Adrenal gland (tissue), 12 donors: ENCODE measurements around the gene SLFNL1. TPM values are rescaled to one million over a fixed set of nuclear protein-coding genes. Genes with fewer than 3 reads are reported as not detected.

ENCODE experiments used
- DNase-seq, 7 donors: peaks; one replicate each; pipeline ENCODE4 v3.0.0-alpha.2; 2019 to 2020
- H3K27ac ChIP-seq, 5 donors: fragments of 200-600 bp; sonication (generic) in 4 of 5; 1 replicate in 3 of 5; 2 replicates in 2 of 5; pipeline versions ENCODE4 v1.5.1 to v1.8.0; 2016 to 2020; ENCODE audit warnings: mild to moderate bottlenecking in 1 of 5
- H3K27me3 ChIP-seq: fragments of 200-600 bp; 2 replicates; pipeline ENCODE4 v1.8.0; 2021
- H3K36me3 ChIP-seq, 2 donors: fragments of 200-600 bp; replicated peaks in 1 of 2; 1 replicate in 1 of 2; 2 replicates in 1 of 2; pipeline versions ENCODE4 v1.5.1 to v1.8.0; 2018 to 2022
- H3K4me1 ChIP-seq, 2 donors: fragments of 200-600 bp; replicated peaks in 1 of 2; 1 replicate in 1 of 2; 2 replicates in 1 of 2; pipeline versions ENCODE4 v1.5.1 to v1.8.0; 2018 to 2021
- H3K4me3 ChIP-seq, 4 donors: fragments of 200-600 bp; sonication (generic) in 3 of 4; one replicate each; pipeline ENCODE4 v1.5.1; 2016 to 2018
- H3K9me3 ChIP-seq, 3 donors: fragments of 200-600 bp; sonication (generic) in 1 of 3; replicated peaks in 1 of 3; 1 replicate in 2 of 3; 2 replicates in 1 of 3; pipeline versions ENCODE4 v1.5.1 to v1.8.0; 2016 to 2021
- POLR2A ChIP-seq, 2 donors: fragments of 450-650 bp; IDR thresholded peaks; one replicate each; pipeline ENCODE4 v1.6.1; 2017; ENCODE audit warnings: antibody characterized with exemption in 2 of 2, mild to moderate bottlenecking in 2 of 2, moderate library complexity in 1 of 2
- WGBS, 4 donors: extraction: QIAGEN DNeasy Blood & Tissue Kit in 2 of 4; methylation state at CpG; one replicate each; pipeline versions ENCODE4 v1.1.5 to v1.1.7; 2013 to 2017; 5-methylcytosine and 5-hydroxymethylcytosine counted together
- intact Hi-C, 2 donors: fragments of 100-400 bp; cut with DNase I; formaldehyde crosslinking; loops; one replicate each; pipeline versions ENCODE4 v1.14.1 to v1.15.0; 2022 to 2023
- polyA plus RNA-seq, 3 donors: library from polyadenylated mRNA; stranded (reverse); fragments of 200-250 nt in 2 of 3; fragments of 350-450 nt in 1 of 3; fragmentation: Illumina TruSeq in 1 of 3; extraction: RNeasy Lipid Tissue Mini Kit (QIAGEN cat#74804) in 1 of 3; gene quantifications; one replicate each; pipeline ENCODE4 v1.2.3, GENCODE V29; 2013 to 2014
- total RNA-seq, 9 donors: library from RNA; depleted of rRNA in 4 of 9; stranded (reverse); fragments of >200 nt in 4 of 9; fragments of 120-200 nt in 1 of 9; fragmentation: NEBNext Ultra II Directional in 1 of 9; extraction: Animal tissue kit (Norgen Biotek cat#: 25700) in 1 of 9; gene quantifications; one replicate each; pipeline versions ENCODE4 v1.1.0 to v1.2.4, GENCODE V29; 2013 to 2023
- TF ChIP-seq, protein P1 (sequence below), 6 experiments: fragments of 450-650 bp in 4 of 6; fragments of 200-600 bp in 2 of 6; sonication (generic) in 1 of 6; IDR thresholded peaks; 1 replicate in 5 of 6; 2 replicates in 1 of 6; pipeline versions ENCODE4 v1.5.1 to v1.8.0; 2016 to 2021; ENCODE audit warnings: antibody characterized with exemption in 6 of 6, mild to moderate bottlenecking in 2 of 6, moderate library complexity in 1 of 6
- donor health status: healthy with polysubstance abuse.
- donor health status: Bipolar disorder and iron deficiency.
- donor health status: DM: yes; HTN: yes; CAD: no.
- donor health status: DM: no; HTN: no; CAD: no.
- donor health status: DM: no; HTN: no; CAD: no.
- donor health status: DM: yes; HTN: yes; CAD: no.

Gene SLFNL1
- total and polyA plus RNA-seq, 12 donors: 0.06 to 1.4 (median 0.26) TPM; not detected in 1

DNA sequence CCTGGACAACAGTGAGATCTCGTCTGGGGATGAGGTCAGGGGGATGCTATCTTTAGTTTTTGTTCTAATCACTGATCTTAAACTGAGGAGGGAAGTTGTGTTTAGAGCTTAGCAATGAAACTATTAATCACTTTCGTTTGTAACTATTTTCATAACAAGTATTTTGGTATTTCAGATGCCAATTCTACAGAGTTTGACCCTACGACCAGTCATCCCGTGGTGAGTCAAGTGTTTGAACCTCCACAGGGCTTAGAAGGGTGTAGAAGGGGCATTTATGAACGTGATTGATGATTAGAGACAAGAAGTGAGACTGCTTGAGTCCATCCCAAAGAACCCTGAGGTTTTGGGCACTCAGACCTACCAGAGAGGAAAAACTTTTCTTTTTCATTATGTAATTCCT is 15.6 kb downstream of the SLFNL1 start:
- Histone ChIP-seq H3K36me3 (peaks cover 0 to 67% of the 10 kb centered on the region in 2 donors), H3K27me3 (no peaks in the 10 kb centered on the region), H3K27ac (no peak overlapping the region), H3K4me1 (peaks cover 5 to 15% of the 10 kb centered on the region in 2 donors), H3K4me3 (no peak overlapping the region), H3K9me3 (no peaks in the 10 kb centered on the region)
- no peak for DNase-seq
- WGBS, 4 donors: 89 to 93% (median 90%) methylated on average over 5 of the region's 5 CpGs
- intact Hi-C loops: no loop called here
- TF ChIP-seq, protein P1, sequence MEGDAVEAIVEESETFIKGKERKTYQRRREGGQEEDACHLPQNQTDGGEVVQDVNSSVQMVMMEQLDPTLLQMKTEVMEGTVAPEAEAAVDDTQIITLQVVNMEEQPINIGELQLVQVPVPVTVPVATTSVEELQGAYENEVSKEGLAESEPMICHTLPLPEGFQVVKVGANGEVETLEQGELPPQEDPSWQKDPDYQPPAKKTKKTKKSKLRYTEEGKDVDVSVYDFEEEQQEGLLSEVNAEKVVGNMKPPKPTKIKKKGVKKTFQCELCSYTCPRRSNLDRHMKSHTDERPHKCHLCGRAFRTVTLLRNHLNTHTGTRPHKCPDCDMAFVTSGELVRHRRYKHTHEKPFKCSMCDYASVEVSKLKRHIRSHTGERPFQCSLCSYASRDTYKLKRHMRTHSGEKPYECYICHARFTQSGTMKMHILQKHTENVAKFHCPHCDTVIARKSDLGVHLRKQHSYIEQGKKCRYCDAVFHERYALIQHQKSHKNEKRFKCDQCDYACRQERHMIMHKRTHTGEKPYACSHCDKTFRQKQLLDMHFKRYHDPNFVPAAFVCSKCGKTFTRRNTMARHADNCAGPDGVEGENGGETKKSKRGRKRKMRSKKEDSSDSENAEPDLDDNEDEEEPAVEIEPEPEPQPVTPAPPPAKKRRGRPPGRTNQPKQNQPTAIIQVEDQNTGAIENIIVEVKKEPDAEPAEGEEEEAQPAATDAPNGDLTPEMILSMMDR (IDR thresholded peaks at IDR 0.05): no peak
- no peak for TF ChIP-seq POLR2A (IDR thresholded peaks at IDR 0.05)

DNA sequence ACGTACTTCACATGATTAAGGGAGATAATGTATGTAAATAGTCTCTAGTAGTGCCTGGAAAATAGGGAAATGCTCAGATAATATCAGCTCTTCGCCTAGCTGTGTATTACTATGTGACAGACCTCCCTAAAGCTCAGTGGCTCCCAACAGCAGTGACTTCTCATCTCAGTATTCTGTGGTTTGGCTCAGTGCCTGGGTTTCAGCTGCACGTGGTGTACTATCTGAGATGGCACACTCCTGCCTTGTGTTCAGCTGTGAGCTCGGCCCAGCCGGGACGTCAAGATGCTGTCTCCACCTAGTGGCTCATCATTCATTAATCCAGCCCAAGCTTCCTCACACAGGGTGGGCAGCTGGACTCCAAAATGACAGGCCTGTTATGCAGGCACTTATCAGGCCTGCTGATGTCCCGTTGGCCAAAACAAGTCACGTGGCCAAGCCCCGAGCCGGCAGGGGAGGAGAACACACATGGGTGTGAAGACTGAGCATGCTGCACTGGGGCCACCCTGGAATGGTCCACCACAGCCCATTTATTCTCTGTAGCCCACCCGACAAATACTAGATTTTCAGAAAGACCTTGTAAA is 17.8 kb downstream of the SLFNL1 start:
- intact Hi-C loops: no loop called here
- TF ChIP-seq POLR2A (IDR thresholded peaks at IDR 0.05): no peak
- TF ChIP-seq, protein P1 (IDR thresholded peaks at IDR 0.05): peak; percentile 34 to 76 (median 62)
- H3K9me3 ChIP-seq: no peaks in the 10 kb centered on the region
- H3K27me3 ChIP-seq: no peaks in the 10 kb centered on the region
- 25 to 64% (median 31%) methylated on average over 3 to 11 of the region's 11 CpGs for WGBS, 4 donors
- peak; percentile 93 to 99 (median 99) for DNase-seq
- H3K4me3 ChIP-seq: no peak overlapping the region
- peaks cover 0 to 63% of the 10 kb centered on the region in 2 donors for H3K36me3 ChIP-seq
- peak overlapping the region in 2 of 5 donors; percentile 28 to 55 for H3K27ac ChIP-seq
- H3K4me1 ChIP-seq: peaks cover 5 to 15% of the 10 kb centered on the region in 2 donors

DNA sequence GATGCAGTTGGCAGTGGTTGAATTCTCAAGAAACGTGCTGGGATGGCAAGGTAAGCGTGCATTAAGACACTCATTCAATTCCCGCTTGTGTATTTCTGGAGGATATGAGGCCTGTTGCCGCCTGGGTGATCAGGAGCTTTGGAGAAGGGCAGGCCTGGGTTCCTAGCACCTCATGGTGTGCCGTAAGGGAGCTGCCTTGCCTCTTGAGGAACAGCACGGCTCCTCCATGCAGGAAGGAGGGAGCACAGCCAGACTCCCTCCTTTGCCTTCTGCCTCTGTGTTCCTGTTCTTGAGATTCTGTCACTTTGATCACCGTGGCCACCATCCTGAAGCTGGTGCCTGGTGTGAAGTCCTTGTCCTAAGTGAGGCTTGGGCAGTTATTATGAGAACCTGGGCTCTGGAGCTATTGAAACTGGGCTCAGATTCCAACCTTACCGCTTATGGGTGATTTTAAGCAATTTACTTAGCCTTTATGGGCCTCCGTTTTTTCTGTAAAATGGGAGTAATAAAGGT is 18.3 kb downstream of the SLFNL1 start:
- WGBS, 4 donors: 86 to 92% (median 88%) methylated on average over 8 to 9 of the region's 9 CpGs
- H3K36me3 ChIP-seq: peaks cover 0 to 63% of the 10 kb centered on the region in 2 donors
- intact Hi-C loops: no loop called here

DNA sequence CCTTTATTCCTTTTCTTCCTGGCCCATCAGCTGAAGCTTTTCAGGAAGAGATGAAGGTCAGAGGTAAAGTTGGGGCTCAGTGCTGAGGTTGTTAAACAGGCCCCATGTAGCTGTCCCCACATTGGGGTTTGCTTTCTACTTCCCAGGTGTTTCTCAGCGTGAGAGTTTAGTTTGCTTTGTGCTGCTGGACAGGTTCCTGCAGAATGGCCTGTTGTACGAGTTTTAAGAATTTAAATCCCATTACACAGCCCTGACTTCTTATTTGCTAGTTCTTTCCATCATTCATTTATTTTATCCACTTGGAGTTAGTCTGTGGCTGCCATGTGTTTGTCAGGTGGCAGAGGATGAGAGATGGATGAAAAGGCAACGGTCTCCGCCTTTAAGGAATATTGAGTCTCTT is 22.9 kb downstream of the SLFNL1 start:
- 95 to 99% (median 98%) methylated on average over 4 of the region's 4 CpGs for WGBS, 4 donors

More for the DNA sequence above, 18.3 kb downstream of the SLFNL1 start:
- TF ChIP-seq, protein P1 (IDR thresholded peaks at IDR 0.05): no peak
- no peak for TF ChIP-seq POLR2A (IDR thresholded peaks at IDR 0.05)
- H3K27me3 ChIP-seq: no peaks in the 10 kb centered on the region
- H3K4me3 ChIP-seq: no peak overlapping the region
- peaks cover 5 to 15% of the 10 kb centered on the region in 2 donors for H3K4me1 ChIP-seq
- DNase-seq: no peak
- H3K27ac ChIP-seq: peak overlapping the region in 2 of 5 donors; percentile 28 to 55
- no peaks in the 10 kb centered on the region for H3K9me3 ChIP-seq

More for the DNA sequence above, 22.9 kb downstream of the SLFNL1 start:
- Histone ChIP-seq H3K4me1 (peaks cover 5 to 8% of the 10 kb centered on the region in 2 donors), H3K27me3 (no peaks in the 10 kb centered on the region), H3K4me3 (no peak overlapping the region), H3K36me3 (peaks cover 0 to 69% of the 10 kb centered on the region in 2 donors), H3K27ac (no peak overlapping the region), H3K9me3 (no peaks in the 10 kb centered on the region)
- TF ChIP-seq, protein P1 (IDR thresholded peaks at IDR 0.05): no peak
- TF ChIP-seq POLR2A (IDR thresholded peaks at IDR 0.05): no peak
- no peak for DNase-seq
- intact Hi-C loops: no loop called here
